GM23338 (cell line): ENCODE results near the gene SLC28A1. TPM values are rescaled to one million over a fixed set of nuclear protein-coding genes. Genes with fewer than 3 reads are reported as not detected.

ENCODE experiments used
- ATAC-seq: fragments of 200-7000 bp; cut with Tn5 transposase; 3 replicates; pipeline ENCODE4 v1.9.1; 2020
- DNase-seq: peaks from one replicate; pipeline ENCODE4 v3.0.0-alpha.2; 2015; ENCODE audit warnings: low spot score
- H2AFZ ChIP-seq: fragments of 200-600 bp; sonication (generic); 2 replicates; pipeline ENCODE4 v1.8.0; 2016; ENCODE audit warnings: antibody characterized with exemption, mild to moderate bottlenecking, moderate library complexity
- H3F3A ChIP-seq: fragments of 200-600 bp; sonication (generic); replicated peaks from 2 replicates; pipeline ENCODE4 v1.8.0; 2017; ENCODE audit warnings: antibody characterized with exemption, mixed run types, low read depth
- H3K27ac ChIP-seq: fragments of 200-600 bp; sonication (generic); 2 replicates; pipeline ENCODE4 v1.6.1; 2016; ENCODE audit warnings: low read depth
- H3K27me3 ChIP-seq: fragments of 200-600 bp; sonication (generic); 2 replicates; pipeline ENCODE4 v1.8.0; 2016; ENCODE audit warnings: mild to moderate bottlenecking, mixed run types, moderate library complexity; ENCODE audit not compliant: insufficient read depth
- H3K36me3 ChIP-seq: fragments of 200-600 bp; sonication (generic); 2 replicates; pipeline ENCODE4 v1.8.0; 2016; ENCODE audit warnings: mild to moderate bottlenecking; ENCODE audit not compliant: insufficient read depth
- H3K4me1 ChIP-seq: fragments of 200-600 bp; sonication (generic); 2 replicates; pipeline ENCODE4 v1.8.0; 2016; ENCODE audit warnings: mild to moderate bottlenecking, moderate library complexity; ENCODE audit not compliant: insufficient read depth
- H3K4me2 ChIP-seq: fragments of 200-600 bp; sonication (generic); 2 replicates; pipeline ENCODE4 v1.7.1; 2017; ENCODE audit warnings: mixed run types
- H3K4me3 ChIP-seq: fragments of 200-600 bp; sonication (generic); 2 replicates; pipeline ENCODE4 v1.6.1; 2016; ENCODE audit warnings: mixed run types
- H3K79me2 ChIP-seq: fragments of 200-600 bp; sonication (generic); replicated peaks from 2 replicates; pipeline ENCODE4 v1.8.0; 2017; ENCODE audit warnings: mild to moderate bottlenecking; ENCODE audit not compliant: insufficient read depth
- H3K9me2 ChIP-seq: fragments of 200-600 bp; sonication (generic); 2 replicates; pipeline ENCODE4 v1.8.0; 2017; ENCODE audit not compliant: insufficient read depth
- H4K20me1 ChIP-seq: fragments of 200-600 bp; sonication (generic); replicated peaks from 2 replicates; pipeline ENCODE4 v1.8.0; 2017; ENCODE audit warnings: mild to moderate bottlenecking; ENCODE audit not compliant: insufficient read depth
- H3K27ac Mint-ChIP-seq: 2 replicates; pipeline ENCODE4 v1.8.0; 2020; ENCODE audit warnings: inconsistent platforms, mild to moderate bottlenecking, moderate library complexity, mixed read lengths
- H3K27me3 Mint-ChIP-seq: 3 replicates; pipeline ENCODE4 v1.8.0; 2022; ENCODE audit warnings: low read depth, mild to moderate bottlenecking, moderate library complexity, mixed read lengths, inconsistent platforms; ENCODE audit not compliant: insufficient read depth, poor library complexity
- H3K36me3 Mint-ChIP-seq: 3 replicates; pipeline ENCODE4 v1.8.0; 2021; ENCODE audit warnings: low read depth, mild to moderate bottlenecking, inconsistent platforms, moderate library complexity, mixed read lengths
- H3K4me1 Mint-ChIP-seq: 3 replicates; pipeline ENCODE4 v1.8.0; 2020; ENCODE audit warnings: mild to moderate bottlenecking, inconsistent platforms, mixed read lengths
- H3K4me3 Mint-ChIP-seq: 3 replicates; pipeline ENCODE4 v1.8.0; 2021; ENCODE audit warnings: moderate library complexity, mild to moderate bottlenecking, inconsistent platforms, mixed read lengths
- H3K9me3 Mint-ChIP-seq: 3 replicates; pipeline ENCODE4 v1.8.0; 2020; ENCODE audit warnings: moderate library complexity, mild to moderate bottlenecking, inconsistent platforms, mixed read lengths
- ETS1 ChIP-seq: IDR thresholded peaks from 2 replicates; pipeline ENCODE4 v1.6.1; 2016; ENCODE audit warnings: antibody characterized with exemption
- EZH2 ChIP-seq: fragments of 200-600 bp; sonication (generic); IDR thresholded peaks from one replicate; pipeline ENCODE4 v1.8.0; 2017; ENCODE audit warnings: antibody characterized with exemption, mild to moderate bottlenecking, low read depth; ENCODE audit not compliant: unreplicated experiment
- NANOG ChIP-seq: IDR thresholded peaks from 2 replicates; pipeline ENCODE4 v1.6.1; 2016; ENCODE audit warnings: antibody characterized with exemption, borderline replicate concordance
- POLR2AphosphoS5 ChIP-seq: IDR thresholded peaks from 2 replicates; pipeline ENCODE4 v1.6.1; 2016; ENCODE audit warnings: antibody characterized with exemption, low read depth
- REST ChIP-seq: IDR thresholded peaks from one replicate; pipeline ENCODE4 v1.6.1; 2018; ENCODE audit warnings: antibody characterized with exemption; ENCODE audit not compliant: unreplicated experiment
- STAT1 ChIP-seq: IDR thresholded peaks from one replicate; pipeline ENCODE4 v1.6.1; 2016; ENCODE audit warnings: antibody characterized with exemption; ENCODE audit not compliant: unreplicated experiment
- ZNF114 ChIP-seq: fragments of 250-450 bp; sonication (Bioruptor Pico); IDR thresholded peaks from 2 replicates; pipeline ENCODE4 v1.5.0; 2020; ENCODE audit warnings: mild to moderate bottlenecking, moderate library complexity
- ZNF331 ChIP-seq: fragments of 250-450 bp; sonication (Bioruptor Pico); IDR thresholded peaks from 2 replicates; pipeline ENCODE4 v1.5.0; 2020; ENCODE audit warnings: low read depth, mild to moderate bottlenecking, moderate library complexity
- polyA plus RNA-seq: library from polyadenylated mRNA; unstranded; fragments of >200 nt; fragmentation: Nextera tagmentation; extraction: Ambion mirVana; gene quantifications from 2 replicates; pipeline ENCODE4 v1.2.1, GENCODE V29; 2016
- total RNA-seq: library from RNA; depleted of rRNA; stranded (reverse); fragments of >200 nt; shearing (Covaris generic); gene quantifications from 2 replicates; pipeline ENCODE4 v1.2.3, GENCODE V29; 2014

SLC28A1 gene
- total and polyA plus RNA-seq, 2 experiments from 2014 or later, result not detected

GRCh38 chr15:84987949-84988624, 103.6 kb downstream of the SLC28A1 start:
- H3K4me3 Mint-ChIP-seq, result no peak overlapping the region
- H4K20me1 ChIP-seq, result peaks cover 12% of the 10 kb centered on the region
- peaks cover 24% of the 10 kb centered on the region for H3K79me2 ChIP-seq
- peaks cover 21% of the 10 kb centered on the region for H3K27me3 ChIP-seq
- peaks cover 11% of the 10 kb centered on the region; the same call in 1 of the 2 replicates for H3K4me1 ChIP-seq
- no peak for DNase-seq
- H3K4me1 Mint-ChIP-seq, result peaks cover 9% of the 10 kb centered on the region
- H3K9me3 Mint-ChIP-seq, result no peaks in the 10 kb centered on the region
- peaks cover 9% of the 10 kb centered on the region for H3K27me3 Mint-ChIP-seq
- ATAC-seq, result no peak
- no peak overlapping the region for H2AFZ ChIP-seq
- H3K27ac ChIP-seq, result no peak overlapping the region
- H3K9me2 ChIP-seq, result no peaks in the 10 kb centered on the region
- no peak overlapping the region for H3K4me2 ChIP-seq
- H3K4me3 ChIP-seq, result no peak overlapping the region
- TF ChIP-seq EZH2, result no peak
- TF ChIP-seq STAT1, result no peak
- no peak for TF ChIP-seq NANOG
- no peak for TF ChIP-seq ZNF331 (CRISPR knock-in tag)
- TF ChIP-seq ZNF114 (CRISPR knock-in tag), result no peak
- TF ChIP-seq ETS1, result no peak
- TF ChIP-seq POLR2AphosphoS5, result no peak
- no peak for TF ChIP-seq REST
- H3K36me3 ChIP-seq, result no peaks in the 10 kb centered on the region
- no peaks in the 10 kb centered on the region for H3F3A ChIP-seq
- H3K36me3 Mint-ChIP-seq, result no peaks in the 10 kb centered on the region; the same call in 1 of the 3 replicates
- H3K27ac Mint-ChIP-seq, result no peak overlapping the region; the same call in 1 of the 2 replicates

DNA sequence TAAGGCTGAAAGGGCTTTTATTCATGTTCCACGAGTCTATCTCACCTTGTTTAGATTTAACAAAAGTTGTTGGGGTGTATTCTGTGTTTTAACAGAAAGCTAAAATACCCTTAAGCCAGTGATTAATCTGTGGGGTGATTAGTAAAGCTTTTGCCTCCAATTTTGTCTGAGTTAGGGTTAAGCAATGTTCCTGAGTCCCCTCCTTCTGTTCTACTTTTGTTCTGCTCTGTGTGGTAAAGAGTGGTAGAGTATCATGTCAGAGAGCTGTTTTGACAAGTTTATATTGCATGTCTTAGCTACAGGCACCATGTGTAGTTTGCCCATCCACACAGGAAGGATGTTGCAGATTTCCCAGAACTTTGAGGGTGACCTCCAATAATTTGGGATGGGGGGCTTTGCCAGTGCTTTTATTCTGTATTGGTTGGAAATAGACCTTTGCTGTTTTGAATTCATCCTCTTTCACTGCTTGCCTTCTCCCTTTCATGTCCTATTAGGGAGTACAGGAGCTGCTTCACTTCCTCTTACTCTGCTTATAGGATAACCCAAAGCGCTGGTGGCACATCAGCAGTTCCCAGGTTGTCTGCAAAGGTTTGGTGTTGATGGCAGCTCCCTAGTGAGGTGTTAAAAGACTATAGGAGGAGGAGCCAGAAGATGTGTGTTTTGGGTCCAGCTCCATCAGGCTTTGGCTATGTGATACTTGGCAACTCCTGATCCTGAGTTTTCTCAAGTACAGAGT, 104.6 kb downstream of the SLC28A1 start:
- H3F3A ChIP-seq, result no peaks in the 10 kb centered on the region
- H3K4me1 ChIP-seq, result peaks cover 11% of the 10 kb centered on the region; the same call in 1 of the 2 replicates
- ATAC-seq (peak; percentile 28; the same call in 2 of the 3 replicates), DNase-seq (no peak)
- H3K27ac Mint-ChIP-seq, result no peak overlapping the region
- no peaks in the 10 kb centered on the region; the same call in 2 of the 3 replicates for H3K36me3 Mint-ChIP-seq
- no peaks in the 10 kb centered on the region for H3K9me3 Mint-ChIP-seq
- peaks cover 11% of the 10 kb centered on the region for H3K27me3 ChIP-seq
- H3K27me3 Mint-ChIP-seq, result no peaks in the 10 kb centered on the region
- no peaks in the 10 kb centered on the region for H3K9me2 ChIP-seq
- no peak overlapping the region for H2AFZ ChIP-seq
- TF ChIP-seq POLR2AphosphoS5, result no peak
- no peak for TF ChIP-seq EZH2
- 0 out of 2 replicates have a peak, but pooled peaks cover 2% of the 10 kb centered on the region for H4K20me1 ChIP-seq
- H3K27ac ChIP-seq, result no peak overlapping the region
- peaks cover 18% of the 10 kb centered on the region for H3K79me2 ChIP-seq
- H3K4me3 Mint-ChIP-seq, result no peak overlapping the region
- peaks cover 6% of the 10 kb centered on the region; the same call in 2 of the 3 replicates for H3K4me1 Mint-ChIP-seq
- no peaks in the 10 kb centered on the region for H3K36me3 ChIP-seq
- no peak overlapping the region for H3K4me3 ChIP-seq
- H3K4me2 ChIP-seq, result no peak overlapping the region
